ENCODE measurements around the gene COL4A6.

Gene COL4A6

GRCh38 chrX:108216919-108217571, 221.2 kb downstream of the COL4A6 start:
- DNase-seq (ENCODE audit: low read depth), result no peak

GRCh38 chrX:108216405-108216804, 221.8 kb downstream of the COL4A6 start:
- no peak for DNase-seq (ENCODE audit: low read depth)

GRCh38 chrX:108211301-108211700, 226.9 kb downstream of the COL4A6 start:
- no peak for DNase-seq (ENCODE audit: low read depth)

- DNase-seq (ENCODE audit: low read depth), result no peak
Observed at GRCh38 chrX:108209006-108209554, 229.1 kb downstream of the COL4A6 start.

GRCh38 chrX:108203540-108203939, 234.7 kb downstream of the COL4A6 start:
- no peak for DNase-seq (ENCODE audit: low read depth)

GRCh38 chrX:108199691-108200090, 238.5 kb downstream of the COL4A6 start:
- no peak for DNase-seq (ENCODE audit: low read depth)

- no peak for DNase-seq (ENCODE audit: low read depth)
Observed at GRCh38 chrX:108199041-108199440, 239.2 kb downstream of the COL4A6 start.

GRCh38 chrX:108198420-108198819, 239.8 kb downstream of the COL4A6 start:
- peak; percentile 57 for DNase-seq (ENCODE audit: low read depth)

GRCh38 chrX:108186811-108187210, 251.4 kb downstream of the COL4A6 start:
- peak; percentile 43 for DNase-seq (ENCODE audit: low read depth)

GRCh38 chrX:108178143-108178498, 260.1 kb downstream of the COL4A6 start:
- no peak for DNase-seq (ENCODE audit: low read depth)

- DNase-seq (ENCODE audit: low read depth), result no peak
Observed at GRCh38 chrX:108177351-108178142, 260.7 kb downstream of the COL4A6 start.

- no peak for DNase-seq (ENCODE audit: low read depth)
Observed at GRCh38 chrX:108173874-108174273, 264.3 kb downstream of the COL4A6 start.

GRCh38 chrX:108171671-108172070, 266.6 kb downstream of the COL4A6 start:
- no peak for DNase-seq (ENCODE audit: low read depth)

- no peak for DNase-seq (ENCODE audit: low read depth)
Observed at GRCh38 chrX:108169768-108170167, 268.5 kb downstream of the COL4A6 start.

- no peak for DNase-seq (ENCODE audit: low read depth)
Observed at GRCh38 chrX:108168961-108169740, 269.1 kb downstream of the COL4A6 start.

- peak; percentile 22 for DNase-seq (ENCODE audit: low read depth)
Observed at GRCh38 chrX:108167211-108167872, 270.9 kb downstream of the COL4A6 start.

- peak; percentile 33 for DNase-seq (ENCODE audit: low read depth)
Observed at GRCh38 chrX:108165383-108166111, 272.7 kb downstream of the COL4A6 start.

- no peak for DNase-seq (ENCODE audit: low read depth)
Observed at GRCh38 chrX:108163333-108164082, 274.7 kb downstream of the COL4A6 start.

GRCh38 chrX:108162265-108162664, 276.0 kb downstream of the COL4A6 start:
- DNase-seq (ENCODE audit: low read depth), result no peak

GRCh38 chrX:108160309-108160708, 277.9 kb downstream of the COL4A6 start:
- no peak for DNase-seq (ENCODE audit: low read depth)
